Lower leg skin (tissue), 3 donors: ENCODE data around the gene MYL3.

Experiments used
- POLR2A ChIP-seq, 2 donors: fragments of 450-650 bp; IDR thresholded peaks; one replicate each; pipeline ENCODE4 v1.6.1; 2016 to 2017; ENCODE audit warnings: antibody characterized with exemption in 2 of 2, mild to moderate bottlenecking in 1 of 2, moderate library complexity in 1 of 2
- TF ChIP-seq, protein P1 (sequence below), 3 donors: fragments of 450-650 bp; IDR thresholded peaks; one replicate each; pipeline ENCODE4 v1.5.1; 2016; ENCODE audit warnings: antibody characterized with exemption in 3 of 3, mild to moderate bottlenecking in 3 of 3, moderate library complexity in 2 of 3

DNA sequence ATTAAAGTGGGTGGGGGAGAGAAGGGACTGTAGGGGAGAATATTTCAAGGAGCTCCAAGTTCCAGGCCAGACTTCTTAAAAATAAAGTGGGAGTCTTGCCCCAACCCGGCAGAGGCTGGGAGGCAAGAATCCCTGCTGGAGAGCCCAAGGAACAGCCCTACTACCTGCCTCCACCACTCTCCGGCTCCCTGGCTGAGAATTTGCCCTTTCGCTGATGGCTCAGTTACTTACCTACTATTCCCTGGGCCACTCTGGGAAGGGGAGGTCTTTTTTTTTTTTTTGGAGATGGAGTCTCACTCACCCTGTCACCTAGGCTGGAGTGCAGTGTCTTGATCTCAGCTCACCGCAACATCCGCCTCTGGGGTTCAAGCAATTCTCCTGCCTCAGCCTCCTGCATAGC lies 15.5 kb downstream of the MYL3 start:
- TF ChIP-seq, protein P1, sequence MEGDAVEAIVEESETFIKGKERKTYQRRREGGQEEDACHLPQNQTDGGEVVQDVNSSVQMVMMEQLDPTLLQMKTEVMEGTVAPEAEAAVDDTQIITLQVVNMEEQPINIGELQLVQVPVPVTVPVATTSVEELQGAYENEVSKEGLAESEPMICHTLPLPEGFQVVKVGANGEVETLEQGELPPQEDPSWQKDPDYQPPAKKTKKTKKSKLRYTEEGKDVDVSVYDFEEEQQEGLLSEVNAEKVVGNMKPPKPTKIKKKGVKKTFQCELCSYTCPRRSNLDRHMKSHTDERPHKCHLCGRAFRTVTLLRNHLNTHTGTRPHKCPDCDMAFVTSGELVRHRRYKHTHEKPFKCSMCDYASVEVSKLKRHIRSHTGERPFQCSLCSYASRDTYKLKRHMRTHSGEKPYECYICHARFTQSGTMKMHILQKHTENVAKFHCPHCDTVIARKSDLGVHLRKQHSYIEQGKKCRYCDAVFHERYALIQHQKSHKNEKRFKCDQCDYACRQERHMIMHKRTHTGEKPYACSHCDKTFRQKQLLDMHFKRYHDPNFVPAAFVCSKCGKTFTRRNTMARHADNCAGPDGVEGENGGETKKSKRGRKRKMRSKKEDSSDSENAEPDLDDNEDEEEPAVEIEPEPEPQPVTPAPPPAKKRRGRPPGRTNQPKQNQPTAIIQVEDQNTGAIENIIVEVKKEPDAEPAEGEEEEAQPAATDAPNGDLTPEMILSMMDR (IDR thresholded peaks at IDR 0.05): no peak
- no peak for TF ChIP-seq POLR2A (IDR thresholded peaks at IDR 0.05)
